CD14-positive monocyte (primary cell): ENCODE measurements around the gene DMC1. TPM values are rescaled to one million over a fixed set of nuclear protein-coding genes. Genes with fewer than 3 reads are reported as not detected.

ENCODE experiments used
- DNase-seq, 3 donors: peaks; one replicate each; pipeline ENCODE4 v3.0.0-alpha.2; 2011 to 2022
- H2AFZ ChIP-seq: 2 replicates; pipeline ENCODE4 v1.6.0; 2012; ENCODE audit warnings: mild to moderate bottlenecking, low read depth, low read length, inconsistent platforms; ENCODE audit not compliant: insufficient read depth, poor library complexity, severe bottlenecking
- H3K27ac ChIP-seq, 2 donors: 1 replicate in 1 of 2; 2 replicates in 1 of 2; pipeline ENCODE4 v1.5.1; 2012 to 2013; ENCODE audit warnings: low read length in 2 of 2, control low read depth in 1 of 2, inconsistent platforms in 1 of 2, low read depth in 1 of 2, mild to moderate bottlenecking in 1 of 2
- H3K27me3 ChIP-seq, 2 donors: one replicate each; pipeline versions ENCODE4 v1.6.0 to v1.6.1; 2011 to 2013; ENCODE audit warnings: low read length in 2 of 2; ENCODE audit not compliant: control insufficient read depth in 2 of 2, insufficient read depth in 2 of 2
- H3K36me3 ChIP-seq, 2 donors: replicated peaks in 1 of 2; 1 replicate in 1 of 2; 2 replicates in 1 of 2; pipeline versions ENCODE4 v1.5.1 to v1.6.1; 2012 to 2013; ENCODE audit warnings: low read length in 2 of 2, control low read depth in 1 of 2, inconsistent platforms in 1 of 2, mild to moderate bottlenecking in 1 of 2; ENCODE audit not compliant: insufficient read depth in 2 of 2, control insufficient read depth in 1 of 2
- H3K4me1 ChIP-seq, 2 donors: 1 replicate in 1 of 2; 2 replicates in 1 of 2; pipeline versions ENCODE4 v1.5.1 to v1.6.1; 2012 to 2013; ENCODE audit warnings: low read length in 2 of 2, control low read depth in 1 of 2, inconsistent platforms in 1 of 2, mild to moderate bottlenecking in 1 of 2, moderate library complexity in 1 of 2; ENCODE audit not compliant: insufficient read depth in 2 of 2, control insufficient read depth in 1 of 2
- H3K4me2 ChIP-seq: replicated peaks from 2 replicates; pipeline ENCODE3; 2012; ENCODE audit warnings: low read length, moderate library complexity, mild to moderate bottlenecking; ENCODE audit not compliant: poor library complexity, severe bottlenecking; ENCODE audit errors: extremely low read depth
- H3K4me3 ChIP-seq, 3 experiments: fragments of 200-600 bp in 1 of 3; sonication (generic) in 1 of 3; replicated peaks in 1 of 3; 1 replicate in 2 of 3; 2 replicates in 1 of 3; pipeline ENCODE4 v1.5.1; 2011 to 2013; ENCODE audit warnings: low read length in 3 of 3, mild to moderate bottlenecking in 3 of 3, control low read depth in 2 of 3, low read depth in 2 of 3, inconsistent platforms in 1 of 3, moderate library complexity in 1 of 3
- H3K79me2 ChIP-seq: 2 replicates; pipeline ENCODE4 v1.6.0; 2012; ENCODE audit warnings: mild to moderate bottlenecking, control low read depth, inconsistent platforms, low read length, moderate library complexity; ENCODE audit not compliant: insufficient read depth
- H3K9ac ChIP-seq: 2 replicates; pipeline ENCODE4 v1.6.0; 2017; ENCODE audit warnings: low read length, mild to moderate bottlenecking; ENCODE audit not compliant: insufficient read depth, poor library complexity, severe bottlenecking
- H3K9me3 ChIP-seq, 2 donors: replicated peaks in 1 of 2; 1 replicate in 1 of 2; 2 replicates in 1 of 2; pipeline versions ENCODE4 v1.5.1 to v1.6.1; 2012 to 2013; ENCODE audit warnings: low read length in 2 of 2, control low read depth in 1 of 2; ENCODE audit not compliant: control insufficient read depth in 1 of 2, insufficient read depth in 1 of 2
- H4K20me1 ChIP-seq: 2 replicates; pipeline ENCODE4 v1.6.0; 2012; ENCODE audit warnings: mild to moderate bottlenecking, low read length, control low read depth, moderate library complexity; ENCODE audit not compliant: insufficient read depth
- H3K27ac Mint-ChIP-seq, 7 donors: one replicate each; pipeline ENCODE4 v1.8.0; 2020; ENCODE audit warnings: mild to moderate bottlenecking in 7 of 7, mixed read lengths in 7 of 7, moderate library complexity in 6 of 7, inconsistent platforms in 2 of 7
- H3K27me3 Mint-ChIP-seq, 3 donors: one replicate each; pipeline ENCODE4 v1.8.0; 2021 to 2022; ENCODE audit warnings: low read depth in 3 of 3, mild to moderate bottlenecking in 3 of 3, mixed read lengths in 3 of 3, moderate library complexity in 3 of 3, inconsistent platforms in 1 of 3
- H3K36me3 Mint-ChIP-seq, 2 donors: one replicate each; pipeline ENCODE4 v1.8.0; 2020; ENCODE audit warnings: mixed read lengths in 2 of 2, inconsistent platforms in 1 of 2, mild to moderate bottlenecking in 1 of 2
- H3K4me1 Mint-ChIP-seq: one replicate; pipeline ENCODE4 v1.8.0; 2020; ENCODE audit warnings: mild to moderate bottlenecking, mixed read lengths
- H3K4me3 Mint-ChIP-seq, 2 donors: one replicate each; pipeline ENCODE4 v1.8.0; 2020; ENCODE audit warnings: mild to moderate bottlenecking in 2 of 2, mixed read lengths in 2 of 2, moderate library complexity in 1 of 2
- H3K9me3 Mint-ChIP-seq, 7 donors: one replicate each; pipeline ENCODE4 v1.8.0; 2020 to 2022; ENCODE audit warnings: mixed read lengths in 7 of 7, mild to moderate bottlenecking in 6 of 7, moderate library complexity in 6 of 7, inconsistent platforms in 2 of 7
- CTCF ChIP-seq: fragments of 200-600 bp; IDR thresholded peaks from one replicate; pipeline ENCODE4 v1.8.0; 2022; ENCODE audit warnings: antibody characterized with exemption, mild to moderate bottlenecking
- WGBS: methylation state at CpG from one replicate; pipeline ENCODE4 v1.1.5; 2013; ENCODE audit warnings: missing lambda C conversion rate; ENCODE audit not compliant: insufficient coverage; 5-methylcytosine and 5-hydroxymethylcytosine counted together
- intact Hi-C, 2 donors: fragments of 100-400 bp; cut with micrococcal nuclease; formaldehyde crosslinking; loops; one replicate each; pipeline versions ENCODE4 v1.15.0 to v1.15.1; 2023
- polyA plus RNA-seq, 3 donors: library from polyadenylated mRNA; depleted of rRNA in 1 of 3; unstranded in 2 of 3; stranded (reverse) in 1 of 3; fragments of 300-500 nt in 2 of 3; fragments of >200 nt in 1 of 3; fragmentation: Illumina TruSeq in 2 of 3; gene quantifications; 1 replicate in 2 of 3; 2 replicates in 1 of 3; pipeline ENCODE4 v1.2.3, GENCODE V29; 2012 to 2021

DMC1 gene
- polyA plus RNA-seq, 3 donors, result not detected

- H3K9me3 ChIP-seq, result no peaks in the 10 kb centered on the region
- 100% methylated on average over 1 of the region's 3 CpGs for WGBS
- intact Hi-C loops, result no loop called here
Measured at GRCh38 chr22:38481162-38481870, 88.7 kb downstream of the DMC1 start.

More at GRCh38 chr22:38481162-38481870, 88.7 kb downstream of the DMC1 start:
- Mint-ChIP-seq H3K36me3 (peaks cover 51 to 59% of the 10 kb centered on the region in 2 donors), H3K4me3 (no peak overlapping the region), H3K9me3 (no peaks in the 10 kb centered on the region), H3K27me3 (peaks cover 2 to 3% (median 2%) of the 10 kb centered on the region in 3 donors), H3K4me1 (no peaks in the 10 kb centered on the region), H3K27ac (peak overlapping the region in 2 of 7 donors; percentile 8 to 80)
- Histone ChIP-seq H3K36me3 (peaks cover 50 to 63% of the 10 kb centered on the region in 2 donors), H3K4me1 (no peaks in the 10 kb centered on the region), H3K4me3 (no peak overlapping the region), H3K4me2 (no peak overlapping the region), H3K27ac (peak overlapping the region in 1 of 2 donors; percentile 36), H3K79me2 (no peaks in the 10 kb centered on the region), H3K27me3 (no peaks in the 10 kb centered on the region), H3K9ac (no peak overlapping the region), H2AFZ (no peak overlapping the region), H4K20me1 (peaks cover 61% of the 10 kb centered on the region)
- DNase-seq, result no peak
- TF ChIP-seq CTCF, result no peak
